Caco-2 (cell line): ENCODE measurements around the gene APMAP. TPM values are rescaled to one million over a fixed set of nuclear protein-coding genes. Genes with fewer than 3 reads are reported as not detected.

Source experiments
- BruUV-seq: library from RNA; stranded (reverse); fragments of 400-500 nt; replicated peaks from 2 replicates; lab custom pipeline; 2021; lab: Mats Ljungman, UMichigan
- CTCF ChIA-PET: fragments of 300-600 bp; sonication (Branson Sonifier 250); formaldehyde crosslinking; loops from one replicate; lab custom pipeline; 2022; ENCODE audit warnings: antibody characterized with exemption; lab: Charles Lee
- POLR2A ChIA-PET: fragments of 300-600 bp; sonication (Branson Sonifier 250); formaldehyde crosslinking; loops from one replicate; lab custom pipeline; 2022; ENCODE audit warnings: antibody characterized with exemption; lab: Charles Lee
- DNase-seq, 2 experiments: peaks; one replicate each; pipeline versions ENCODE4 v3.0.0 to v3.0.0-alpha.2; 2020 to 2022
- H3K27me3 ChIP-seq: replicated peaks from 2 replicates; pipeline ENCODE4 v1.6.0; 2011; ENCODE audit warnings: low read length; ENCODE audit not compliant: control insufficient read depth, insufficient read depth
- H3K36me3 ChIP-seq: 2 replicates; pipeline ENCODE4 v1.5.1; 2011; ENCODE audit warnings: low read length; ENCODE audit not compliant: control insufficient read depth, insufficient read depth
- H3K4me1 ChIP-seq: fragments of 250-450 bp; sonication (Bioruptor Pico); 2 replicates; pipeline ENCODE4 v1.5.1; 2020; ENCODE audit warnings: mild to moderate bottlenecking
- H3K4me3 ChIP-seq: 2 replicates; pipeline ENCODE4 v1.5.1; 2011; ENCODE audit warnings: low read depth, mild to moderate bottlenecking, control low read depth, low read length
- H3K9me3 ChIP-seq: fragments of 250-450 bp; sonication (Bioruptor Pico); 2 replicates; pipeline ENCODE4 v1.5.1; 2020; ENCODE audit warnings: mild to moderate bottlenecking, moderate library complexity
- H3K27ac Mint-ChIP-seq: one replicate; pipeline ENCODE4 v1.8.0; 2022; ENCODE audit warnings: mixed read lengths; ENCODE audit not compliant: unreplicated experiment
- H3K27me3 Mint-ChIP-seq: one replicate; pipeline ENCODE4 v1.8.0; 2022; ENCODE audit warnings: mixed read lengths; ENCODE audit not compliant: insufficient read depth, unreplicated experiment
- H3K36me3 Mint-ChIP-seq: one replicate; pipeline ENCODE4 v1.8.0; 2022; ENCODE audit warnings: mild to moderate bottlenecking, mixed read lengths; ENCODE audit not compliant: insufficient read depth, unreplicated experiment
- H3K4me1 Mint-ChIP-seq: one replicate; pipeline ENCODE4 v1.8.0; 2022; ENCODE audit warnings: low read depth, mixed read lengths; ENCODE audit not compliant: unreplicated experiment
- H3K4me3 Mint-ChIP-seq: one replicate; pipeline ENCODE4 v1.8.0; 2022; ENCODE audit warnings: mild to moderate bottlenecking, moderate library complexity, mixed read lengths; ENCODE audit not compliant: unreplicated experiment
- H3K9me3 Mint-ChIP-seq: one replicate; pipeline ENCODE4 v1.8.0; 2022; ENCODE audit warnings: mixed read lengths; ENCODE audit not compliant: unreplicated experiment
- intact Hi-C: fragments of 100-400 bp; cut with micrococcal nuclease; formaldehyde crosslinking; loops from one replicate; pipeline ENCODE4 v1.10.0; 2022; ENCODE audit not compliant: unreplicated experiment
- total RNA-seq: library from RNA; stranded (reverse); gene quantifications from 2 replicates; pipeline ENCODE4 v1.2.3, GENCODE V29; 2022
- TF ChIP-seq, protein P1 (sequence below), 2 experiments: fragments of 200-600 bp in 1 of 2; IDR thresholded peaks; 1 replicate in 1 of 2; 2 replicates in 1 of 2; pipeline versions ENCODE4 v1.5.1 to v1.8.0; 2011 to 2022; ENCODE audit warnings: antibody characterized with exemption in 1 of 2, control low read depth in 1 of 2, inconsistent platforms in 1 of 2, low read depth in 1 of 2, low read length in 1 of 2, mild to moderate bottlenecking in 1 of 2, moderate library complexity in 1 of 2; ENCODE audit not compliant: insufficient read depth in 1 of 2, severe bottlenecking in 1 of 2, unreplicated experiment in 1 of 2

Gene APMAP
- total RNA-seq, 1 experiment from 2014 or later = 138 TPM

DNA sequence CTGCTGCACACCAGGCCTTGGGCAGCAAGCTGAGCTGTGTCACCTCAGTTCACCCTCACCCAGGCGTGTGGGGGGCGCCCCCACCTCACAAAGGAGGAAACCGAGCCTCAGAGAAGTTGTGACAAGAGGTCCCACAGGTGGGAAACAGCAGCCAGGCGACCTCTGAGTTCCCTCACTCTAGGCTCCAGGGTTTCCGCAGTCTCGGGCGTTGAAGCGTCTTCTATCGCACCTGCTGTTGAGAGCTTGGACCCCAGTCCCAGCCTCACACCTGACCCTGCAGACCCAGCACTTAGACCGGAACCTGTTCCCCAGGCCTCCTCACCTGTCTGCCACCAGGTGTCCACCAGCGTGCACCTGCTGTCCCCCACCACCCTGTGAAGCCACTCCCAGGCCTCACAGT is 22.3 kb upstream of the APMAP start:
- ChIA-PET CTCF (interaction anchor here (1.5 kb wide), 1 partner anchor 51 kb away, joined by 3 read pairs; no protein-coding TSS in a partner anchor), POLR2A (no interaction called here)
- H3K4me3 ChIP-seq = no peak overlapping the region
- no peak overlapping the region for H3K4me3 Mint-ChIP-seq
- H3K9me3 ChIP-seq = no peaks in the 10 kb centered on the region
- H3K36me3 ChIP-seq = peaks cover 1% of the 10 kb centered on the region
- TF ChIP-seq, protein P1, sequence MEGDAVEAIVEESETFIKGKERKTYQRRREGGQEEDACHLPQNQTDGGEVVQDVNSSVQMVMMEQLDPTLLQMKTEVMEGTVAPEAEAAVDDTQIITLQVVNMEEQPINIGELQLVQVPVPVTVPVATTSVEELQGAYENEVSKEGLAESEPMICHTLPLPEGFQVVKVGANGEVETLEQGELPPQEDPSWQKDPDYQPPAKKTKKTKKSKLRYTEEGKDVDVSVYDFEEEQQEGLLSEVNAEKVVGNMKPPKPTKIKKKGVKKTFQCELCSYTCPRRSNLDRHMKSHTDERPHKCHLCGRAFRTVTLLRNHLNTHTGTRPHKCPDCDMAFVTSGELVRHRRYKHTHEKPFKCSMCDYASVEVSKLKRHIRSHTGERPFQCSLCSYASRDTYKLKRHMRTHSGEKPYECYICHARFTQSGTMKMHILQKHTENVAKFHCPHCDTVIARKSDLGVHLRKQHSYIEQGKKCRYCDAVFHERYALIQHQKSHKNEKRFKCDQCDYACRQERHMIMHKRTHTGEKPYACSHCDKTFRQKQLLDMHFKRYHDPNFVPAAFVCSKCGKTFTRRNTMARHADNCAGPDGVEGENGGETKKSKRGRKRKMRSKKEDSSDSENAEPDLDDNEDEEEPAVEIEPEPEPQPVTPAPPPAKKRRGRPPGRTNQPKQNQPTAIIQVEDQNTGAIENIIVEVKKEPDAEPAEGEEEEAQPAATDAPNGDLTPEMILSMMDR (IDR thresholded peaks at IDR 0.05; ENCODE audit: insufficient read depth in 1 of 2, low read depth in 1 of 2, low read length in 1 of 2, severe bottlenecking in 1 of 2, unreplicated experiment in 1 of 2) = peak in 1 of 2 experiments; percentile 7
- intact Hi-C loops = no loop called here
- BruUV-seq = no TSS peak
- H3K4me1 ChIP-seq = peaks cover 30% of the 10 kb centered on the region
- H3K27me3 Mint-ChIP-seq = no peaks in the 10 kb centered on the region
- H3K27ac Mint-ChIP-seq = no peak overlapping the region
- no peaks in the 10 kb centered on the region for H3K27me3 ChIP-seq
- peaks cover 28% of the 10 kb centered on the region for H3K4me1 Mint-ChIP-seq
- H3K9me3 Mint-ChIP-seq = no peaks in the 10 kb centered on the region
- H3K36me3 Mint-ChIP-seq = peaks cover 36% of the 10 kb centered on the region
- peak in 1 of 2 experiments; percentile 33 for DNase-seq

DNA sequence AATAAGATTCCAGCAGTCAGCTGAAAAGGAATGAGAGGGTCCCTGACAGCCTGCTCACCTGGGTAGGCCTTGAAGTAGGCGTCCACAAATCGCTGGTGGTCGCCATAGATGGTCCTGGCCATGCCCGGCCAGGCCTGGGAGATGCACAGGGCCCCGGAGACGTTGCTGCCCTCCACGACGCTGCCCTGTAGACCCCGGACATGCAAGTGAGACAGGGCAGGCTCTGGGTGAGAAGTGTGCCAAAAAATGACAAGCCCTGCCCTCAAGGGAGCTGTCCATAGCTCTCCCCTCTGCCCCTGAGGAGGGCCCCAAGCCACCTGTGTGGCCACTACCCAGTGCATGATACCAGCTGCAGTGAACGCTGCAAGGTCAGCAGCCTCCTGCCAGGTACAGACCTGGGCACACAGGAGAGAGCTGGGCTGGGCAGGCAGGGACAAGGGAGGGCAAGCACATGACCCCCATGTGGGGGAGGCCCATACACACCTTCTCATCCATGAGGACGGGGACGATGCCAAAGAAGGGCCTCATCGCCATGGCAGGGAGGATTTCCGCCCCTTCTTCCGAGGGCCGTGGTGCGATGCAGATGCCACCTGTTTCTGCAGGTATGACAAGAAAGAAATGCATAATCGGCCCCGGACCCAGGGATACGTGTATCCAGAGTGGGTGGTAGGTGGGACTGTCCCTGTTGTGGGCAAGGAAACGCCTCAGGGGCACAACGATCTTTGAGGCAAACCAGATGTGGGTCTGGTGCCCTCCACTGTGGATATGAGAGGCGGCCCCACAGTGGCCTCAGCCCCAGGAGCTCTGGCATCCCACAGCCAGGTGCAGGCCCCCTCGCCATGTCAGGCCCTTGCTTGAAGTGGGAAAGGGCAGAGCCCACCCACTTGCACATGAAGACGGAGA is 21.2 kb upstream of the APMAP start:
- CTCF ChIA-PET = interaction anchor here (1.5 kb wide), 1 partner anchor 52 kb away, joined by 3 read pairs; no protein-coding TSS in a partner anchor
- no TSS peak for BruUV-seq
- Mint-ChIP-seq H3K4me3 (no peak overlapping the region), H3K4me1 (peaks cover 25% of the 10 kb centered on the region), H3K27me3 (no peaks in the 10 kb centered on the region), H3K36me3 (peaks cover 38% of the 10 kb centered on the region), H3K27ac (no peak overlapping the region), H3K9me3 (no peaks in the 10 kb centered on the region)
- DNase-seq = peak in 1 of 2 experiments; percentile 23
- POLR2A ChIA-PET = no interaction called here
- Histone ChIP-seq H3K4me1 (peaks cover 25% of the 10 kb centered on the region), H3K9me3 (no peaks in the 10 kb centered on the region), H3K27me3 (no peaks in the 10 kb centered on the region), H3K4me3 (no peak overlapping the region), H3K36me3 (peaks cover 1% of the 10 kb centered on the region)
- intact Hi-C loops = no loop called here
- TF ChIP-seq, protein P1 (IDR thresholded peaks at IDR 0.05; ENCODE audit: insufficient read depth in 1 of 2, low read depth in 1 of 2, low read length in 1 of 2, severe bottlenecking in 1 of 2, unreplicated experiment in 1 of 2) = no peak

DNA sequence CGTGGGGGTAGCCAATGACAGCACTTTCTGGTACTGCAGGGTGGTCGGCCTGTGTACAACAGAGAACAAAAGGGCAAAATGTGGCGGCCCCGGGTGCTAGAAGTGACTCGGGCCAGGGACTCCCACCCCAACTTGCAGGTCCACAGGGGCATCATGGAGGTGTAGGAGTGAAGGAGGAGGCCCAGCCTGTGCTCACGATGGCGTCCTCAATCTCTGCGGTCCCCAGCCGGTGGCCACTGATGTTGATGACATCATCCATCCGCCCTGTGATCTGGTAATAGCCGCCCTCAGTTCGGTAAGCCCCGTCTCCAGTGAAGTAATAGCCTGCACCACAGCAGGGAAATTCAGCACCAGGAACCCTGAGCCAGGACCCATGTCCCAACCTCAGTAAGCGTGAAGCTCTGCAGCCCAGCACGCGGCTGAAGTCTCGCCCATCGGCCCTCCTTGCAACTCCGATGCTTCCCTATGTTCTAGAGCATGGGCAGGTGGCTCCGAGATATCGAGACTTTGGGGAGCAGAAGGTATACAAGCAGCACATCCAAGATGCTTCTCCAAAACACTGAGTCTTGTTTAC is 20.2 kb upstream of the APMAP start:
- DNase-seq = peak in 1 of 2 experiments; percentile 32
- H3K9me3 ChIP-seq = no peaks in the 10 kb centered on the region
- peaks cover 15% of the 10 kb centered on the region for H3K4me1 Mint-ChIP-seq
- no peak overlapping the region for H3K27ac Mint-ChIP-seq
- H3K9me3 Mint-ChIP-seq = no peaks in the 10 kb centered on the region
- intact Hi-C loops = no loop called here
- H3K4me1 ChIP-seq = peaks cover 15% of the 10 kb centered on the region
- TF ChIP-seq, protein P1 (IDR thresholded peaks at IDR 0.05; ENCODE audit: insufficient read depth in 1 of 2, low read depth in 1 of 2, low read length in 1 of 2, severe bottlenecking in 1 of 2, unreplicated experiment in 1 of 2) = no peak
- no peaks in the 10 kb centered on the region; the same call in 1 of the 2 replicates for H3K36me3 ChIP-seq
- H3K36me3 Mint-ChIP-seq = peaks cover 45% of the 10 kb centered on the region
- no peak overlapping the region for H3K4me3 Mint-ChIP-seq
- ChIA-PET CTCF (no interaction called here), POLR2A (no interaction called here)
- H3K27me3 Mint-ChIP-seq = no peaks in the 10 kb centered on the region
- no TSS peak for BruUV-seq
- no peak overlapping the region for H3K4me3 ChIP-seq
- H3K27me3 ChIP-seq = no peaks in the 10 kb centered on the region
